ENCODE measurements around the gene CCDC69.

GRCh38 chr5:151245680-151246219 lies 21.9 kb upstream of the CCDC69 start:
- TF ChIP-seq, protein P1, sequence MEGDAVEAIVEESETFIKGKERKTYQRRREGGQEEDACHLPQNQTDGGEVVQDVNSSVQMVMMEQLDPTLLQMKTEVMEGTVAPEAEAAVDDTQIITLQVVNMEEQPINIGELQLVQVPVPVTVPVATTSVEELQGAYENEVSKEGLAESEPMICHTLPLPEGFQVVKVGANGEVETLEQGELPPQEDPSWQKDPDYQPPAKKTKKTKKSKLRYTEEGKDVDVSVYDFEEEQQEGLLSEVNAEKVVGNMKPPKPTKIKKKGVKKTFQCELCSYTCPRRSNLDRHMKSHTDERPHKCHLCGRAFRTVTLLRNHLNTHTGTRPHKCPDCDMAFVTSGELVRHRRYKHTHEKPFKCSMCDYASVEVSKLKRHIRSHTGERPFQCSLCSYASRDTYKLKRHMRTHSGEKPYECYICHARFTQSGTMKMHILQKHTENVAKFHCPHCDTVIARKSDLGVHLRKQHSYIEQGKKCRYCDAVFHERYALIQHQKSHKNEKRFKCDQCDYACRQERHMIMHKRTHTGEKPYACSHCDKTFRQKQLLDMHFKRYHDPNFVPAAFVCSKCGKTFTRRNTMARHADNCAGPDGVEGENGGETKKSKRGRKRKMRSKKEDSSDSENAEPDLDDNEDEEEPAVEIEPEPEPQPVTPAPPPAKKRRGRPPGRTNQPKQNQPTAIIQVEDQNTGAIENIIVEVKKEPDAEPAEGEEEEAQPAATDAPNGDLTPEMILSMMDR (IDR thresholded peaks at IDR 0.05), result no peak
- no peak for TF ChIP-seq POLR2A (IDR thresholded peaks at IDR 0.05)

Measured in thyroid gland (tissue), 4 donors.